HTR-8/SVneo (cell line): ENCODE results near the gene TRAM2.
A peak's percentile ranks its signal among the peaks of the same experiment; 100 is the strongest.

Experiments used
- DNase-seq: peaks from one replicate; pipeline ENCODE4 v3.0.0; 2011; ENCODE audit warnings: low spot score, mixed read lengths; ENCODE audit not compliant: insufficient read length
- FAIRE-seq: peaks from 2 replicates; lab custom pipeline; 2011; peaks lifted over from hg19 to GRCh38; lab: Jason Lieb, UNC

The TRAM2 gene

DNA sequence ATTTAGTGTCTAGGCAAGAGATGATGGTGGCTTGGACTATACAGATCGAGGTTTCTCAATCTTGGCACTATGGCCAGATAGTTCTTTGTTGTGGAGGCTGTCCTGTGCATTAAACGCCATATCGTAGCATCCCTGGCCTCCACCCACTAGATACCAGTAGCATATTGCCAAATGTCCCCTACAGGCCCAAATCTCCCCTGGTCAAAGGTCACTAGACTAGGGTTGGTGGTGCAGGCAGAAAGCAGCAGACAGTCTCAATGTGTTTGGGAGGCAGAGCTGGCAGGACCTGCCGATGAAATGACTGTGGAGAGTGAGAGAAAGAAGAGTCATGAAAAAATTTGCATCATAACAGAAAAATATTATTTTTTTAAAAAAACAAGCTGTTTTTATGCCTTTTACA is 63.0 kb downstream of the TRAM2 start:
- no peak for FAIRE-seq

DNA sequence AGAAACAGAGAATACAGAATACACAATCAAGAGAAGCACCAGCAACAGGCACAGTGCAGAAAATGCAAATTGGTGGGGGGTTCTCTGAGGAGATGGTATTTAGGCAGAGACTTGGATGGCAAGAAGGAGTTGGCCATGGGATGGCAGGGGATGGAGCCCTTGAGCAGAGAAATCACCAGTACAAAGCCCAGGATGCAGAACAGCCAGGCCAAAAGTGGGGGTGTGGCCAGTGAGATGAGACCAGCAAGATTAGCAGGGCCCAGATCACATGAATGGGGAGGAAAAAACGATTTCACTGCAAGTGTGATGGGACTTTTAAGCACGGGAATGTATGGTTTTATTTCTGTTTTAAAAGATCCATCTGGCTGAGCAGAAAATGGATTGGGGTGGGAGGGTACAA is 63.4 kb downstream of the TRAM2 start:
- FAIRE-seq, result no peak

More for the DNA sequence above, 63.0 kb downstream of the TRAM2 start:
- no peak for DNase-seq

GRCh38 chr6:52512199-52512598 is 64.7 kb downstream of the TRAM2 start:
- peak; percentile 74 for DNase-seq
- no peak for FAIRE-seq

More for the DNA sequence above, 63.4 kb downstream of the TRAM2 start:
- DNase-seq, result no peak

DNA sequence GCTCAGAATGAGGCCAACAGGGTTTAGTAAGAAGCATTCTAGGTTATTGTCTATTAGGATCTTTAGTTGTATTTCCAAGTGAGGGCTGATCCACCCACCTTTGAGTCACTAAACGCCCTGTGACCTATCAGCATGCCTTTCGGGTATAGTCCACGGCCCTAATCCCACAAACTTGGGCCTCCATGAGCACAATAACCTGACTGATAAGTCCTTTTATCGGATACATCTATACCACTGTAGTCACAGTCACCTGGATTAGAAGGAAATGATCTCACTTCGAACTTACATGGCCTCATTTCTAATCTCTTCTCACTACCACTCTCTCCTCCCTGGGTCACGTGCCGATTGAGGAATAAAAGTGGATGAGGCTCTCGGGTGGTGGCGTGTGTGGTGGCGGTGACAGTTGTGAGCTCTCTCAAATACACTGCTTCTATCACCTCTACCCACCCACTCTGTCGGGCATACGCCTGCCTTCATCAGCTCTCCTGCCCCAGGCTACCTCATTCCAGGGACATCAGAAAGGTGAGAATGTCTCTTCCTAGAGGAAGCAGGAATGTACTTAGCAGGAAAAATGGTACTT is 65.2 kb downstream of the TRAM2 start:
- FAIRE-seq, result no peak
- no peak for DNase-seq

DNA sequence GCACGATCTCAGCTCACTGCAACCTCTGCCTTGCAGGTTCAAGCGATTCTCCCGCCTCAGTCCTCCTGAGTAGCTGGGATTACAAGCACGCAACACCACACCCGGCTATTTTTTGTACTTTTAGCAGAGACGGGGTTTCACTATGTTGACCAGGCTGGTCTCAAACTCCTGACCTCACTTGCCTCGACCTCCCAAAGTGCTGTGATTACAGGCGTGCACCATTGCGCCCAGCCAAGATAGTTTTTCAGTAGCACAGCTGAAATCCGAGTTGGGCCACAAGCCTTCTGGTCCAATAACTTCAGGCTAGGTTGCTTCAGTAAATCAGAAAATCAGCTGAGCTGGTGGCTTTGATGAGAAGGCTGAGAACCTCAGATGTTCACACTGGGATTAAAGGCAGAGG is 65.7 kb downstream of the TRAM2 start:
- no peak for FAIRE-seq
- DNase-seq, result no peak

GRCh38 chr6:52510213-52510562 is 66.7 kb downstream of the TRAM2 start:
- no peak for DNase-seq
- FAIRE-seq, result no peak

DNA sequence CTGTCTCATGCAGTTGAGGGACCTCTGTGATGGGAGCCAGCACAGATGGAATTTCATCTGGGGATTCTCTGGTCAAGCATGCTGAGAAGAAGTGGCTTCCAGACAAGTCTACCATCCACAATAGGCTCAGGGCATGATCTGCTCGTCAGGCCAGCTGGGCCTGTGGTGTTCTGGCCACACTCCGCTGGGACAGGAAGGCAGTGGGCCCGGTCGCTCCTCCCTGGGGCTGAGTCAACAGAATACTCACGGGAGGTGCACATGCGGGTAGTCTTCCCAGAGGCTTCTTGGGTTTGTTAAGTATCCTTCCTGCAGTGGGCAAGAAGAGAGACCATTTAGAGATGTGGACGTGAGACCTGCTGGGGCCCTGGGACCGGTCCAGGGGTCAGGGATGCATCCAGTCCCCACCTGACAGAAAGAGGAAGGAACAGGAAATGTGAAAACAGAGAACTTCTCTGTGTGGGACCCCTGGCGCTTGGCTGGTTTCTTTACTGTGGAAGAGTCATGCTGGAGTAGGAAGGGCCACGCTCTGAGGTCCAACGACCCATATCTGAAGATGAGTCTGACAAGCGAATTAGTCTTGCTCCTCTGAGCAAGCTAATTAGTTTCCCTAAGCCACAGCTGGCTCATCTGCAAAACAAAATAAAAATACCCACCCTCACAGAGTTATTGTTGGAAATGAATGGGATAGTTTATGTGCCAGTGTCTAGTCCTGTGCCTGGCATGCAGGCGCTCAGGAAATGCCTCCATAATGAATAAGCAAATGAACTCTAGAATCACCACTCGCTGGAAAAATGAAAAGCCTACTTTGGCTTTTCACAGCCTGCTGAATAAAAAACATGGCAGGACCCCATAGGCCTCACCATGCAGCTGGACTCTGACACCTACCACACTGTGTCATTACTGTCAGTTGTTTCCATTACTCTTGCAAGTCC is 67.3 kb downstream of the TRAM2 start:
- DNase-seq (no peak), FAIRE-seq (no peak)

DNA sequence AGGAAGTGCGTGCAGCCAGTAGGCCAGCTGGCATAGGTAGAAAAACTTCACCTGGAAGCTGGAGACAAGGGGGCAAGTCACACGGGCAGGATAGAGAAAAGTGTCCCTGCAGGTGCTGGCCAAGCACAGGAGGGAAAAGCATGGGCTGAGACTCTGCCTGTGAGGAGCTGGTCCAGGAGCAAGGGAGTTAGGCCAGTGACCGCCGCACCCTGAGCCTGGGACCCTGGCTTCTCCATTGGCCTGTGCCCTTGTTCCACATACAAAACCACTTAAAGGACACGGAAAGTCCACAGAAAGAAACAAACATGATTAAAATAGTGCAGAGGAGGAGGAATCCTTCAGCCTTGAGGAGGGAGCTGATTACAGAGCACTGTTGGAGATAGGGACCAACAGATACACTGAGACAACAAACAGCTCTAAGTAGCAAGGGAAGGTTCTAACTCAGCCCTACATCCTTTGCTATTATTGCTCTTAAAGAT is 68.6 kb downstream of the TRAM2 start:
- DNase-seq (no peak), FAIRE-seq (no peak)

- DNase-seq (peak; percentile 60), FAIRE-seq (no peak)
Measured at GRCh38 chr6:52507557-52508260, 69.2 kb downstream of the TRAM2 start.

- DNase-seq (no peak), FAIRE-seq (no peak)
Measured at GRCh38 chr6:52506476-52506875, 70.4 kb downstream of the TRAM2 start.

- FAIRE-seq (no peak), DNase-seq (no peak)
Measured at GRCh38 chr6:52505726-52506409, 71.0 kb downstream of the TRAM2 start.

- DNase-seq (no peak), FAIRE-seq (no peak)
Measured at GRCh38 chr6:52504782-52505136, 72.1 kb downstream of the TRAM2 start.

DNA sequence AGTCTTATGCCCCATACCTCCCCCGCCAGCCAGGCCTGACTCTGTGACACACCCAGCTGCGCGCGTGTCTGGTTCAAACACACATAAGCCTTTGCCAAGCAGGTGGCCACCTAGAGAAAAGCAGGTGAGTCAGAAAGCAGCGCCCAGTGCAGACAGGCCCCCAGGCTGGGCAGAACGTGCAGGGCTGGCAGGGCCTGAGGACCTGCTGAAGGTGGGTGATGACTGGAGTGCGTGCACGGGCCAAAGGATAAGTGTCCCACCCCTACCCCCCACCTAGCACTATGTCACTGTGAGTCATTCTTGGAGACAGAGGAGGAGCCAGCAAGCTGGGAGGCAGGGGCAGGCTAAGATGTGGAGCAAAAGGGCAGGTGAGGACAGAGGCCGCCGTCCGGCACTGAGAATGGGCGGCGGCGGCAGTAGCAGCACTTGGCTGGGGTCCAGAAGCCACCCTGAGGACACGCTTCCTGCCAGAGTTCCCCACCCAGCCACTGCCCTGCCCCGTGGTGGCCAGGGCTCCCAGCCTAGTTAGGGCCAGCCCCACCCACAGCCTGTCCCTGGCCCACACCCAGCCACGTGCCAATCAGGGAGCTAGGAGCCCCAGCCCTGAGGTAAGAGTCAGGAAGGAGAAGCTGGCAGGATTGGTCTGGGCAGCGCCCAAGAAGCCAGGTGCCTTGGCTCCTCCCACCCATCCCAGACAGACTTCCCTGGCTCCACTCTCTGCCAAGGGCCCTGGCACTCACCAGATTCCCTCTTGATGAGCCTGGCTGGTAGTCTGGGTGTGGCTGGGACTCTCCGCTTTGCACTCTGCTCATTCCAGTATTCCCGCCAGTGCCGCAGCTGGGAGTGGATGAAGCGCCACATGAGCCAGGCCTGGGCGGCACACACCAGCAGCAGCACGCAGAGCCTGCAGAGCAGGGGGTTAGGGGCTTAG is 72.7 kb downstream of the TRAM2 start:
- DNase-seq (peak; percentile 89), FAIRE-seq (peak; percentile 93)

DNA sequence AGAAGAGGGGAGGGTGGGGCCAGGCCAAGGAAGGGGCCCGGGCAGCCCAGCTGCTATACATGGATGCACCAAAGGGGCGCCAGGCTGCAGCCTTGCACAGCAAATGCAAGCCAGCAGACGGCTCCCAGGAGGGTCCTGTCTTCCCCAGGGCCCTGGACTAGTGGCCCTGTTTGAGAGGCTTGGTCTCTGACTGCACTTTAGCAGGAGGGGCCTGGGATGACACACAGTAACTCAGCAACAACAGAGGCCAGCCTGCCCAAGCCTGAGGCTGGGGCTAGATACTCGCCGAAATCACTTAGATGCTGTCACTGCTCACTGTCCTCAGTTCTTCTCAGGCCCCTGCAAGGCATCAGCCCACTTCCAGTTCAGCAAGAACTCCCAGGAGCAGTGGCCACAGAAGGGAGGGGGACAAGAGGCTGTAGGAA is 73.5 kb downstream of the TRAM2 start:
- DNase-seq (no peak), FAIRE-seq (no peak)

- DNase-seq (no peak), FAIRE-seq (no peak)
Measured at GRCh38 chr6:52502306-52503029, 74.4 kb downstream of the TRAM2 start.

- FAIRE-seq (no peak), DNase-seq (no peak)
Measured at GRCh38 chr6:52500238-52501129, 76.4 kb downstream of the TRAM2 start.

DNA sequence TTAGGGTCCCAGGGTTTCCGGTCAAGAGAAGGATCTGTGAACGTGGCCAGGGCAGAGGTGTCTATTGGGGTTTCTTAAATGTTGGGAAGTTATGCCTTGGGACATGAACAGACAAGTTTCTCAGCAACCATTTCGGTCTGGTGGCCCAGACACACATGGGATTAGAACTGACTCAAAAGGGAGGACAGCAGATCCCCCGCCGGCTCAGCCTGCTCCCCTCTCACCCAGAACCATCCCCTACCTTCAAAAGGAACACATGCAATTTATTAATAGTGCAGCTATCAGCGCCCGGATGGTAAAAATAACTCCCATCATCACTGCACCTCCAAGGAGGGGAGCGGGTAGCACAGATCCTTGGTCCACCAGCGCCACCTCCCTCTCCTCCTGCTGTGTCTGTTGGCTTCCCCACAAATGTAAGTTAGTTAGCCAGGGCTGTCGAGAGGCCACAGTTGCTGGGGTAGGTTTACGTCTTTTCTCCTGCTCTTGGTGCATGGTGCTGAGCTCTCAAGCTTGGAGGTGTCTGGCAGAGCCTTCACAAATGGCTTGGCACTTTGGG is 77.1 kb downstream of the TRAM2 start:
- DNase-seq (no peak), FAIRE-seq (no peak)
